Measurements from ENCODE around the gene PIK3AP1.
"Not testable (repeated sequence)": the region's sequence is repeated elsewhere in the genome, so short reads cannot be mapped to it uniquely, and the experiment has no call there.

Gene PIK3AP1

GRCh38 chr10:96695975-96696634 lies 24.2 kb downstream of the PIK3AP1 start:
- no peak for DNase-seq (ENCODE audit: low spot score)

- DNase-seq (ENCODE audit: low spot score), result peak; percentile 48
Measured at GRCh38 chr10:96695366-96695765, 24.9 kb downstream of the PIK3AP1 start.

- DNase-seq (ENCODE audit: low spot score), result no peak
Measured at GRCh38 chr10:96693431-96693830, 26.9 kb downstream of the PIK3AP1 start.

GRCh38 chr10:96692427-96692826 lies 27.9 kb downstream of the PIK3AP1 start:
- no peak for DNase-seq (ENCODE audit: low spot score)

- DNase-seq (ENCODE audit: low spot score), result no peak
Measured at GRCh38 chr10:96691761-96692160, 28.6 kb downstream of the PIK3AP1 start.

GRCh38 chr10:96690755-96691730 lies 29.3 kb downstream of the PIK3AP1 start:
- no peak for DNase-seq (ENCODE audit: low spot score)

GRCh38 chr10:96688789-96689188 lies 31.5 kb downstream of the PIK3AP1 start:
- DNase-seq (ENCODE audit: low spot score), result no peak

- no peak for DNase-seq (ENCODE audit: low spot score)
Measured at GRCh38 chr10:96687317-96688012, 32.8 kb downstream of the PIK3AP1 start.

- DNase-seq (ENCODE audit: low spot score), result no peak
Measured at GRCh38 chr10:96686514-96686913, 33.8 kb downstream of the PIK3AP1 start.

GRCh38 chr10:96685306-96685705 lies 35.0 kb downstream of the PIK3AP1 start:
- DNase-seq (ENCODE audit: low spot score), result no peak

- no peak for DNase-seq (ENCODE audit: low spot score)
Measured at GRCh38 chr10:96684826-96685225, 35.5 kb downstream of the PIK3AP1 start.

- DNase-seq (ENCODE audit: low spot score), result no peak
Measured at GRCh38 chr10:96683710-96684109, 36.6 kb downstream of the PIK3AP1 start.

GRCh38 chr10:96683065-96683464 lies 37.2 kb downstream of the PIK3AP1 start:
- DNase-seq (ENCODE audit: low spot score), result no peak

- no peak for DNase-seq (ENCODE audit: low spot score)
Measured at GRCh38 chr10:96681524-96681923, 38.8 kb downstream of the PIK3AP1 start.

- not testable (repeated sequence) for DNase-seq (ENCODE audit: low spot score)
Measured at GRCh38 chr10:96680463-96680862, 39.9 kb downstream of the PIK3AP1 start.

GRCh38 chr10:96678725-96679124 lies 41.6 kb downstream of the PIK3AP1 start:
- DNase-seq (ENCODE audit: low spot score), result peak; percentile 62

GRCh38 chr10:96676272-96677112 lies 43.8 kb downstream of the PIK3AP1 start:
- no peak for DNase-seq (ENCODE audit: low spot score)

GRCh38 chr10:96675846-96676245 lies 44.5 kb downstream of the PIK3AP1 start:
- no peak for DNase-seq (ENCODE audit: low spot score)

- peak; percentile 80 for DNase-seq (ENCODE audit: low spot score)
Measured at GRCh38 chr10:96673318-96674099, 46.8 kb downstream of the PIK3AP1 start.

GRCh38 chr10:96672481-96673175 lies 47.7 kb downstream of the PIK3AP1 start:
- no peak for DNase-seq (ENCODE audit: low spot score)
